ENCODE measurements around the gene ZFC3H1.

The ZFC3H1 gene

GRCh38 chr12:71627438-71628002 is 36.1 kb downstream of the ZFC3H1 start:
- DNase-seq (ENCODE audit: low read depth in 3 of 3) = no peak

- DNase-seq (ENCODE audit: low read depth in 3 of 3) = no peak
Observed at GRCh38 chr12:71626768-71627167, 36.9 kb downstream of the ZFC3H1 start.

GRCh38 chr12:71626098-71626497 is 37.5 kb downstream of the ZFC3H1 start:
- DNase-seq (ENCODE audit: low read depth in 3 of 3) = no peak

DNA sequence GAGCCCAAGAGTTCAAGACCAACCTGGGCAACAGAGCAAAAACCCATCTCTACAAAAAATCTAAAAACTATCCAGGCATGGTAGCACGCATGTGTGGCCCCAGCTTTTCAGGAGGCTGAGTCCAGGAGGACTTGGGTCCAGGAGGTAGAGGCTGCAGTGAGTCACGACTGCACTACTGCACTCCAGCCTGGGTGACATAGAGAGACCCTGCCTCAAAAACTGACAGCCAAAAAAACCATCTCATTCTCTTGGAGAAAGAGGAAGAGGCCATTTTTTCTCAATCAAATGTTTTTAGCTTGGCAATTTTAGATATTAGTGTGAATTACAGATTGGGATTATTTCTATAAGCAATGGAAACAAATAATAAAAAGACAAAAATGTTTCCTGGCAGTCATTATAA is 38.2 kb downstream of the ZFC3H1 start:
- no peak for DNase-seq (ENCODE audit: low read depth in 3 of 3)

GRCh38 chr12:71621938-71622337 is 41.7 kb downstream of the ZFC3H1 start:
- no peak for DNase-seq (ENCODE audit: low read depth in 3 of 3)

DNA sequence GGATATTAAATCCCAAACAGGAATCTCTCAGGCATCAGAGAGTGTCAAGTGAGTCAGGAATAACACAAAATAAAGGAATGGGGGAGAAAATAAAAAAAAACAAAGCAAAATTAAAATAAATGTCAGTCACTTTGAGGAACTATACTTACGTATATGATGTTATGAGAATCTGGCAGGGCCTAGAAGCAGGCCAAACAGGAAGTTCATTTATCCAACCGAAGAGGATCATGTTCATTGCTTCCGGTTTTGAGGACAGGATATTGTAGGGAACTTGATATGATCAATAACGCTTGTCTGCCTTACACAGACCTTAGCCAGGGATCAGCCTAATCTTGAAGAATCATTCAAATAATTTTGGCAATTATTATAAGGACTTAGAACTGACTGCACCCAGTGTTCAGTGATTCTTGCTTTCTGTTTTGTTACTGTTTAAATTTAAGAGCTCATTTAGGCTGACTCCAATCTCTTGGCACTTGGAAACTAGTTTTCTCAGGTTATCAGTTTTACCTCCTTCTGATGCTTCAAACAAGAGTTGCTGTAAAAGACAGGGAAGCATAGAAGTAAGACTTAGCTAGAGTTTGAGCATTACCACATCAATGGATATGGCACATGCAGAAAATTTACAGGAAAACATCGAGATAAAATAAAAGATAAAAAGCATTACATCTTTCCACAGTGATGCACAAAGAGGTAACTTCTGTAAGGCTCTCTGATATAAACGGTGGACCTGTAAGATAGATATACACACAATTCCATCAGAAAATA is 53.4 kb downstream of the ZFC3H1 start:
- DNase-seq (ENCODE audit: low read depth in 3 of 3) = no peak

- no peak for DNase-seq (ENCODE audit: low read depth in 3 of 3)
Observed at GRCh38 chr12:71607494-71608330, 55.9 kb downstream of the ZFC3H1 start.

- DNase-seq (ENCODE audit: low read depth in 3 of 3) = no peak
Observed at GRCh38 chr12:71605039-71605438, 58.6 kb downstream of the ZFC3H1 start.

GRCh38 chr12:71602761-71603577 is 60.7 kb downstream of the ZFC3H1 start:
- DNase-seq (ENCODE audit: low read depth in 3 of 3) = no peak

- no peak for DNase-seq (ENCODE audit: low read depth in 3 of 3)
Observed at GRCh38 chr12:71601546-71601945, 62.1 kb downstream of the ZFC3H1 start.

GRCh38 chr12:71599210-71599609 is 64.4 kb downstream of the ZFC3H1 start:
- DNase-seq (ENCODE audit: low read depth in 3 of 3) = no peak

GRCh38 chr12:71594214-71594948 is 69.3 kb downstream of the ZFC3H1 start:
- DNase-seq (ENCODE audit: low read depth in 3 of 3) = no peak

DNA sequence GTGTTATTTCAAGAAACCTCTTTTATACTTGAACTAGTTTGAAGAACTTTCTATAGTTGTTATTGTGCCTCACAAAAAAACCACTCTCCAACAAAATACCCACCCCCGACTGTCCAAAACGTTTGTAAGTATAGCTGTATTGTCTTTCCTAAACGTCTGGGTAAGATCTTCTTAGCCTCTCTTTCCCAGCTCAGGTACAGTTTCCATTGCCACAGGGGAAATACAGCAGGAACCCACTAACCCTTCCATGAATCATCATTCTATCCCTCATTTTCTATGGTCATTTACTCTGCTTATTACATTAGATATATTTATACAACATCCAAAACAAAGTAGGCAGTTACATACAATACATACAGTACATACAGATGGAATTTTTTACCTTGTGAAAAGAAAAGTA is 70.8 kb downstream of the ZFC3H1 start:
- DNase-seq (ENCODE audit: low read depth in 3 of 3) = no peak

DNA sequence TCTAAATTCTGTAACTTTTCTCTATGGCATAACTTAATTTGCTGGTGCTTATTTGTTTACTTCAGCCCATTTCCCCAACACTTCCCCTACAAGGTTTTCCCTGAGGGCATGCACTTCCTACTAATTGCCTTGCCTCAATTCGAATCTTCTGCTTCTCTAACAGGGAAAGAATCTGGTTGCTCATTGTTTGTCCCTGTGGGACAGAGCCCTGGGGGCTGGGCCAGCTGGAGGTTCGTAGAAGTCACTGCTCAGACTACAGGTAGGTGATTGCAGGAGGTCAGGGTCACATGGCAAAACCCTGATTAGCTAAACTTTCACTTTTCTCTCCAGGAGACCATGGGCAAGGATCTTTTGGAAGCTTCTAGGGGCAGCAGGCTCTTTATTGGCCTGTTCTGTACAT is 72.0 kb downstream of the ZFC3H1 start:
- no peak for DNase-seq (ENCODE audit: low read depth in 3 of 3)

DNA sequence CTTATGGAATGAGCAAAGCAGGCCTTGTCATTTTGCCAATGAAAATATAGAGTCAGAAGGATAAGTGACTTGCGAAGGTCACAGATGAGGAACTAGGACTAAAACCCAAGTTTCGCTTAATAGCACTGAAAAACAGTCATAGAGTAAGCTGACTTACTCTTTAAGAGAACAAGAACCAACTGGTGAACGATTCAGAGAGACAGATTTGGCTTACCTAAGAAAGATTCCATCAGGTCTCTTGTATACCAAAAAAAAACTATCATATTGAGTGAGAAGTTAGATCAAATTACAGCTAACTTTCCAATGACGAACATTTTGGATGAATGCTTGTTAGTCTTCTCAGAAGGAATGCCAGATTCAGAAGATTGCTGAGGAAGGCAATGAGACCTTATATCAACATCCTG is 74.2 kb downstream of the ZFC3H1 start:
- no peak for DNase-seq (ENCODE audit: low read depth in 3 of 3)

- DNase-seq (ENCODE audit: low read depth in 3 of 3) = no peak
Observed at GRCh38 chr12:71587012-71587411, 76.6 kb downstream of the ZFC3H1 start.

GRCh38 chr12:71585218-71585617 is 78.4 kb downstream of the ZFC3H1 start:
- no peak for DNase-seq (ENCODE audit: low read depth in 3 of 3)

- DNase-seq (ENCODE audit: low read depth in 3 of 3) = no peak
Observed at GRCh38 chr12:71584356-71584755, 79.3 kb downstream of the ZFC3H1 start.

GRCh38 chr12:71582925-71583324 is 80.7 kb downstream of the ZFC3H1 start:
- no peak for DNase-seq (ENCODE audit: low read depth in 3 of 3)

DNA sequence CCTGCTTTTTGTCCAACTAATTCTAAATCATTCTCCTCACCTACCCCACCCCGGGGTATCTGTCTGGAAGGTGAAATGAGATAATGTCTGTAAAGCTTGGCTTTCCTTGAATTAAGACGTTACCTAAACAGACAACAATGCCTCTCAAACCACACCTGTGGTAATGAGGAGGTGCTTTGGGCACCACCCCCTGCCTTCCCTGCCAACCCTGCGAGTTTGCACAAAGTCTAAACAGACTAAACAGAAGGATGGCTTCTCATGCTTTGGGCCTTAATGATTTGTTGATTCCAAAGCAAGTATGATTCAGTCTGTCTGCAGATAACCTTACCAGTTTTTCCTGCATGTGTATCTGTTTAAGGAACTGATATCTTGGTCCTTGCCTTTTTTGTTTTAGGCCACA is 82.4 kb downstream of the ZFC3H1 start:
- DNase-seq (ENCODE audit: low read depth in 3 of 3) = no peak

DNA sequence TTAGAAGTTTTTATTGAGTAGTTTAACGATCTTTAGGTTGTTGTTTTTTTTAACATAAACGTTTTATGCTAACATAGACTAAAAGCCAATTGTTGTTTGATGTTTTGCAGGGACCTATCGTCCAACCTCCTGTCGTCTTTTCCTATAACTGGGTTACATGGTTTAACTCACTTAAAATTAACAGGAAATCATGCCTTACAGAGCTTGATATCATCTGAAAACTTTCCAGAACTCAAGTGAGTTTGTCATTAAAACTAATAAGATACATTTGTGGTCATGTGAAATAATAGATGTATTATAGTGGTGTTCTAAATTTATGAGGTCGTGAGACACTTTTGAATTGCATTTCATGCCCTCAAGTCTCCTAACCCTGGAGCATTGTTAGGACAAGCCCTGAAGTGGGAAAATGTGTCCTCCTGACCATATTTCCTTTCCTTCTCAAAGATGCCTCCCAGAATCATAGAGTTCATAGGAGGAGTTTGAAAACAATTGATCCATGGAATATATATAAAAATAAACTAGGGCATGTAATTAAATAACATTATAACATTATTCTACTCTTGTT is 84.9 kb downstream of the ZFC3H1 start:
- DNase-seq (ENCODE audit: low read depth in 3 of 3) = no peak
